HepG2 (cell line): ENCODE results near the gene MED12. TPM values are rescaled to one million over a fixed set of nuclear protein-coding genes. Genes with fewer than 3 reads are reported as not detected.

Experiments used
- ARNTL ChIP-seq: sonication (generic); formaldehyde crosslinking; IDR thresholded peaks from 2 replicates; pipeline ENCODE4 v1.4.0; 2020; ENCODE audit warnings: mild to moderate bottlenecking, missing genetic modification reagents
- CEBPG ChIP-seq: IDR thresholded peaks from 2 replicates; pipeline ENCODE4 v1.6.1; 2016
- PTBP1 ChIP-seq: fragments of 200-400 bp; formaldehyde crosslinking; IDR thresholded peaks from 2 replicates; pipeline ENCODE4 v1.6.1; 2018; ENCODE audit warnings: low read length, low read depth; ENCODE audit not compliant: poor library complexity, severe bottlenecking
- SIX4 ChIP-seq: sonication (generic); formaldehyde crosslinking; IDR thresholded peaks from 2 replicates; pipeline ENCODE4 v1.4.0; 2020; ENCODE audit warnings: missing genetic modification reagents
- TERF1 ChIP-seq: sonication (generic); formaldehyde crosslinking; IDR thresholded peaks from 2 replicates; pipeline ENCODE4 v1.8.0; 2022; ENCODE audit warnings: mild to moderate bottlenecking, missing genetic modification reagents, moderate library complexity
- ZBTB44 ChIP-seq: sonication (generic); formaldehyde crosslinking; IDR thresholded peaks from 2 replicates; pipeline ENCODE4 v1.4.0; 2020; ENCODE audit warnings: missing genetic modification reagents
- ZC3H4 ChIP-seq: sonication (generic); formaldehyde crosslinking; IDR thresholded peaks from 2 replicates; pipeline ENCODE4 v1.4.0; 2020; ENCODE audit warnings: missing genetic modification reagents, borderline replicate concordance
- ZMAT5 ChIP-seq: sonication (generic); formaldehyde crosslinking; IDR thresholded peaks from 2 replicates; pipeline ENCODE4 v1.5.0; 2020; ENCODE audit warnings: mild to moderate bottlenecking, low read depth, missing genetic modification reagents, borderline replicate concordance
- ZNF12 ChIP-seq: sonication (generic); formaldehyde crosslinking; IDR thresholded peaks from 2 replicates; pipeline ENCODE4 v1.5.0; 2020; ENCODE audit warnings: missing genetic modification reagents
- ZNF292 ChIP-seq: sonication (generic); formaldehyde crosslinking; IDR thresholded peaks from 2 replicates; pipeline ENCODE4 v1.8.1; 2022; ENCODE audit warnings: mild to moderate bottlenecking, low read depth, missing genetic modification reagents, borderline replicate concordance
- ZNF296 ChIP-seq: sonication (generic); formaldehyde crosslinking; conservative IDR thresholded peaks from 2 replicates; pipeline ENCODE4 v1.5.0; 2020; ENCODE audit warnings: mild to moderate bottlenecking, missing genetic modification reagents
- ZNF329 ChIP-seq: sonication (generic); formaldehyde crosslinking; IDR thresholded peaks from 2 replicates; pipeline ENCODE4 v1.9.0; 2021; ENCODE audit warnings: low read depth, mild to moderate bottlenecking, missing genetic modification reagents
- ZNF33A ChIP-seq: sonication (generic); formaldehyde crosslinking; IDR thresholded peaks from 2 replicates; pipeline ENCODE4 v1.5.1; 2020; ENCODE audit warnings: missing genetic modification reagents, mild to moderate bottlenecking, moderate library complexity, borderline replicate concordance
- ZNF646 ChIP-seq: sonication (generic); formaldehyde crosslinking; IDR thresholded peaks from 2 replicates; pipeline ENCODE4 v1.9.0; 2021; ENCODE audit warnings: mild to moderate bottlenecking, missing genetic modification reagents
- ZNF674 ChIP-seq: sonication (generic); formaldehyde crosslinking; IDR thresholded peaks from 2 replicates; pipeline ENCODE4 v1.5.0; 2020; ENCODE audit warnings: low read depth, mild to moderate bottlenecking, missing genetic modification reagents
- ZNF782 ChIP-seq: sonication (generic); formaldehyde crosslinking; IDR thresholded peaks from 2 replicates; pipeline ENCODE4 v1.4.0; 2020; ENCODE audit warnings: missing genetic modification reagents, mild to moderate bottlenecking, borderline replicate concordance
- polyA plus RNA-seq, 8 experiments: library from polyadenylated mRNA; depleted of rRNA in 3 of 8; stranded (reverse) in 7 of 8; unstranded in 1 of 8; fragments of >200 nt; fragmentation: Illumina TruSeq in 4 of 8; extraction: Trizol in 4 of 8; gene quantifications; 2 replicates each; pipeline versions ENCODE4 v1.2.1 to v1.2.3, GENCODE V29; 2011 to 2016; ENCODE audit warnings: low read depth in 4 of 8, missing spikeins in 1 of 8, mixed read lengths in 1 of 8; ENCODE audit not compliant: insufficient read depth in 1 of 8
- total RNA-seq, 5 experiments: library from RNA; depleted of rRNA; stranded (reverse); fragments of >200 nt; fragmentation: Illumina TruSeq; extraction: Trizol; gene quantifications; 2 replicates each; pipeline ENCODE4 v1.2.3, GENCODE V29; 2016; ENCODE audit warnings: low read depth in 1 of 5
- TF ChIP-seq, protein P1 (sequence below): sonication (generic); formaldehyde crosslinking; IDR thresholded peaks from 2 replicates; pipeline ENCODE4 v1.5.0; 2020; ENCODE audit warnings: missing genetic modification reagents
- TF ChIP-seq, protein P2 (sequence below): sonication (generic); formaldehyde crosslinking; conservative IDR thresholded peaks from 2 replicates; pipeline ENCODE4 v1.8.1; 2023; ENCODE audit warnings: missing genetic modification reagents

The MED12 gene
- total and polyA plus RNA-seq, 2 of the 13 experiments (the other 11 are each of a cell fraction or from before 2014, with no cell fraction given), result 9.4 to 15.0 TPM

DNA sequence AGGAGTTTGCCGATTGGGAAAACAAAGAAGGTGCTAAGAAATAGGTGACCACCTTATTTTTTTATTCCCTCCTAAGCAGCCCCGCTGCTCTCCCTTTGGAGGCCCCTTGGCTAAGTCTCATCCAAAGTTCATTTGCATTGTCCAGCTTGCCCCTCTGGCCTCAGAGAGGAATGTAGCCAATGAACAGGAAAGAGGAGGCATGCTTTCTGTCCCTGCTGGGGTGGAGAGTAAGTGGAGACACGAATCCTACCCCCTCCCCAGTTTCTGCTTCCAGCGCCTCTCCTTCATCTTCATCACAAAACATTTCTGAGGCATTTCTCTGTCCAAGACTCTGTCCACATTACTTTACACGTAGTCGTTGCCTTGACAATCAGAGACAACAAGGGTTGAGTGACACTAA, 64.9 kb downstream of the MED12 start (continued):
- TF ChIP-seq ZNF646 (CRISPR knock-in tag) (no peak), ZNF782 (CRISPR knock-in tag) (no peak), SIX4 (CRISPR knock-in tag) (no peak), ZNF296 (CRISPR knock-in tag) (no peak), ZNF12 (CRISPR knock-in tag) (no peak), ZMAT5 (no peak), CEBPG (CRISPR knock-in tag) (no peak), ZBTB44 (CRISPR knock-in tag) (no peak), PTBP1 (no peak), ZNF292 (CRISPR knock-in tag) (no peak), ZNF33A (CRISPR knock-in tag) (no peak), ARNTL (no peak), ZNF329 (CRISPR knock-in tag) (no peak), ZNF674 (CRISPR knock-in tag) (no peak), TERF1 (no peak), ZC3H4 (CRISPR knock-in tag) (no peak)
- TF ChIP-seq, protein P1, sequence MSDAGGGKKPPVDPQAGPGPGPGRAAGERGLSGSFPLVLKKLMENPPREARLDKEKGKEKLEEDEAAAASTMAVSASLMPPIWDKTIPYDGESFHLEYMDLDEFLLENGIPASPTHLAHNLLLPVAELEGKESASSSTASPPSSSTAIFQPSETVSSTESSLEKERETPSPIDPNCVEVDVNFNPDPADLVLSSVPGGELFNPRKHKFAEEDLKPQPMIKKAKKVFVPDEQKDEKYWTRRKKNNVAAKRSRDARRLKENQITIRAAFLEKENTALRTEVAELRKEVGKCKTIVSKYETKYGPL (CRISPR knock-in tag), result no peak
- TF ChIP-seq, protein P2, sequence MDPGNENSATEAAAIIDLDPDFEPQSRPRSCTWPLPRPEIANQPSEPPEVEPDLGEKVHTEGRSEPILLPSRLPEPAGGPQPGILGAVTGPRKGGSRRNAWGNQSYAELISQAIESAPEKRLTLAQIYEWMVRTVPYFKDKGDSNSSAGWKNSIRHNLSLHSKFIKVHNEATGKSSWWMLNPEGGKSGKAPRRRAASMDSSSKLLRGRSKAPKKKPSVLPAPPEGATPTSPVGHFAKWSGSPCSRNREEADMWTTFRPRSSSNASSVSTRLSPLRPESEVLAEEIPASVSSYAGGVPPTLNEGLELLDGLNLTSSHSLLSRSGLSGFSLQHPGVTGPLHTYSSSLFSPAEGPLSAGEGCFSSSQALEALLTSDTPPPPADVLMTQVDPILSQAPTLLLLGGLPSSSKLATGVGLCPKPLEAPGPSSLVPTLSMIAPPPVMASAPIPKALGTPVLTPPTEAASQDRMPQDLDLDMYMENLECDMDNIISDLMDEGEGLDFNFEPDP (CRISPR knock-in tag), result no peak
